HG02870 (cell line): ENCODE measurements around the gene EIF5A.

ENCODE experiments used
- ATAC-seq: cut with Tn5 transposase; IDR thresholded peaks from one replicate; pipeline ENCODE4 v1.9.1; 2021; ENCODE audit warnings: mild to moderate bottlenecking, moderate library complexity; ENCODE audit not compliant: unreplicated experiment

Gene EIF5A

GRCh38 chr17:7352910-7353635 is 45.6 kb downstream of the EIF5A start:
- no peak for ATAC-seq

GRCh38 chr17:7354262-7354843 is 46.9 kb downstream of the EIF5A start:
- ATAC-seq, result no peak

- no peak for ATAC-seq
Observed at GRCh38 chr17:7355053-7355452, 47.6 kb downstream of the EIF5A start, which contains the start of gene TMEM95. Gene TMEM95 (plus strand): TSS chr17:7355156. CDS start chr17:7355205, 49 bp downstream.

- no peak for ATAC-seq
Observed at GRCh38 chr17:7355573-7355972, 48.1 kb downstream of the EIF5A start.

GRCh38 chr17:7356072-7356549 is 48.7 kb downstream of the EIF5A start:
- ATAC-seq, result no peak

GRCh38 chr17:7356756-7357155 is 49.3 kb downstream of the EIF5A start:
- ATAC-seq, result no peak

- ATAC-seq, result no peak
Observed at GRCh38 chr17:7357381-7357780, 50.0 kb downstream of the EIF5A start.

- ATAC-seq, result no peak
Observed at GRCh38 chr17:7361906-7362305, 54.5 kb downstream of the EIF5A start.
